Naive thymus-derived CD8-positive, alpha-beta T cell (primary cell): Measurements from ENCODE around the gene GRK5. TPM values are rescaled to one million over a fixed set of nuclear protein-coding genes. Genes with fewer than 3 reads are reported as not detected.

Experiments
- ATAC-seq, 2 donors: fragments of 150-1000 bp; cut with Tn5 transposase in 1 of 2; sonication (Bioruptor Pico), chemical (Tn5 transposase) in 1 of 2; 1 replicate in 1 of 2; 2 replicates in 1 of 2; pipeline ENCODE4 v1.10.0; 2021; ENCODE audit warnings: mild to moderate bottlenecking in 2 of 2, moderate library complexity in 2 of 2
- POLR2A ChIA-PET: fragments of 350-600 bp; sonication (Branson Sonifier 250); formaldehyde crosslinking; loops from one replicate; lab custom pipeline; 2021; ENCODE audit warnings: antibody characterized with exemption; lab: Charles Lee
- DNase-seq, 10 donors: peaks; one replicate each; pipeline versions ENCODE4 v3.0.0 to v3.0.0-alpha.2; 2020 to 2022
- H3K27ac Mint-ChIP-seq, 10 donors: one replicate each; pipeline ENCODE4 v1.8.0; 2020 to 2022; ENCODE audit warnings: mild to moderate bottlenecking in 10 of 10, mixed read lengths in 10 of 10, moderate library complexity in 4 of 10, inconsistent platforms in 1 of 10
- H3K27me3 Mint-ChIP-seq, 5 donors: one replicate each; pipeline ENCODE4 v1.8.0; 2021 to 2022; ENCODE audit warnings: mixed read lengths in 5 of 5
- H3K36me3 Mint-ChIP-seq, 3 donors: one replicate each; pipeline ENCODE4 v1.8.0; 2020 to 2022; ENCODE audit warnings: mixed read lengths in 3 of 3, mild to moderate bottlenecking in 2 of 3, inconsistent platforms in 1 of 3
- H3K4me1 Mint-ChIP-seq, 4 donors: one replicate each; pipeline ENCODE4 v1.8.0; 2021 to 2022; ENCODE audit warnings: mixed read lengths in 4 of 4
- H3K4me3 Mint-ChIP-seq, 10 donors: one replicate each; pipeline ENCODE4 v1.8.0; 2020 to 2022; ENCODE audit warnings: mild to moderate bottlenecking in 10 of 10, mixed read lengths in 10 of 10, moderate library complexity in 6 of 10, inconsistent platforms in 1 of 10
- H3K9me3 Mint-ChIP-seq, 9 donors: one replicate each; pipeline ENCODE4 v1.8.0; 2020 to 2022; ENCODE audit warnings: mixed read lengths in 9 of 9, mild to moderate bottlenecking in 3 of 9, inconsistent platforms in 1 of 9, moderate library complexity in 1 of 9
- polyA plus RNA-seq, 3 donors: library from polyadenylated mRNA; unstranded; fragments of 300-500 nt; fragmentation: Illumina TruSeq; gene quantifications; one replicate each; pipeline ENCODE4 v1.2.3, GENCODE V29; 2021
- total RNA-seq, 8 experiments: library from RNA in 2 of 8; stranded (reverse) in 2 of 8; gene quantifications; one replicate each; pipeline ENCODE4 v1.2.3 and lab custom pipeline; 2021 to 2026

The GRK5 gene
- total and polyA plus RNA-seq, 5 experiments from 2014 or later = 4.4 to 23.2 (median 11.0) TPM

DNA sequence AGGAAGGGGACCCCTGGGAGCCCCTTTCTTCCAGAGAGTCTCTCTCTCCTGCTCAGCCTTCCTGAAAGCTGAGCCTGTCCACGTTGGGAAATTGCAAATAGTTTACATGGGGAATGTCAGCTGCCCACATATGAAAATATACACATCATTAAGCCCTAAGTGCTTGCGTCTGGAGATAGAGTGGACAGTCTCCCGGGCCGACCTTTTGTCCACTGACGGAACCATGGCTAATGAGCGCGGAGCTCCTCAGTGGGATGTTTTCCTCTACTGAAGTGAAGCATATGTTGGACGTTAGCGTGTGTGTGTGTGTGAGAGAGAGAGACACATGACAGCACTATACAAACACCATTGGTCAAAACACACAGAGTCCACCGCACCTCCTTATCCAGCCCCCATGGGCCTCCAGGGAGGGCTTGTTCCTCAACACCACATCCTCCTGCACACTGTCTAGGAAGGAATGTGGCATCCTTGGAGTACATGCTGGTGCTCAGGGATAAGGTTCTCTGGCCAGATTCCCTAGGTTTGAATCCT is 206.8 kb downstream of the GRK5 start:
- H3K4me3 Mint-ChIP-seq = no peak overlapping the region
- no peak for DNase-seq
- H3K4me1 Mint-ChIP-seq = peaks cover 0 to 3% (median 2%) of the 10 kb centered on the region in 4 donors
- POLR2A ChIA-PET = no interaction called here
- H3K27ac Mint-ChIP-seq = peak overlapping the region in 1 of 10 donors; percentile 13
- H3K9me3 Mint-ChIP-seq = no peaks in the 10 kb centered on the region
- H3K27me3 Mint-ChIP-seq = no peaks in the 10 kb centered on the region
- ATAC-seq = no peak
- peaks cover 0 to 3% (median 2%) of the 10 kb centered on the region in 3 donors for H3K36me3 Mint-ChIP-seq

DNA sequence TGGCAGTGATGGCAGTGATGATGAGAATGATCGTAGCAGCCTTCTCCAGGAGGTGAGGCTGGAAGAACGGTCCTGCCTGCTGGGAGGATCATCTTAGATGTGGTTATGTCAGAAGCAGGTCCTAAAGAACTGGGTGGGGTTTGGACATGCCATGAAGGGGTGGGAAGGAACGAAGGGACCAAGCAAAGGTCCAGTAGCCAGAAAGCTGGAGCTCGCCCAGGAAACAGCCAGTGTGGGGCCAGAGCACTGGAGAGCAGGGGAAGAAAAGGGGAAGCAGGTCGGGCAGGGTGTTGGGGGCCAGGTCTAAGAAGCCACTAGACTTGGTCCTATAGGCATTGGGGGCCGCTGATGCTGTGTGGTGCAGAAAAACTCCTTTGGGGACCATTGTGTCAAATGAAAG is 207.8 kb downstream of the GRK5 start:
- H3K27me3 Mint-ChIP-seq = no peaks in the 10 kb centered on the region
- no peaks in the 10 kb centered on the region for H3K9me3 Mint-ChIP-seq
- DNase-seq (no peak), ATAC-seq (no peak)
- H3K4me3 Mint-ChIP-seq = no peak overlapping the region
- POLR2A ChIA-PET = no interaction called here
- H3K27ac Mint-ChIP-seq = peak overlapping the region in 3 of 10 donors; percentile 7 to 52 (median 13)
- H3K36me3 Mint-ChIP-seq = peaks cover 0 to 3% (median 2%) of the 10 kb centered on the region in 3 donors
- peaks cover 0 to 3% (median 2%) of the 10 kb centered on the region in 4 donors for H3K4me1 Mint-ChIP-seq

DNA sequence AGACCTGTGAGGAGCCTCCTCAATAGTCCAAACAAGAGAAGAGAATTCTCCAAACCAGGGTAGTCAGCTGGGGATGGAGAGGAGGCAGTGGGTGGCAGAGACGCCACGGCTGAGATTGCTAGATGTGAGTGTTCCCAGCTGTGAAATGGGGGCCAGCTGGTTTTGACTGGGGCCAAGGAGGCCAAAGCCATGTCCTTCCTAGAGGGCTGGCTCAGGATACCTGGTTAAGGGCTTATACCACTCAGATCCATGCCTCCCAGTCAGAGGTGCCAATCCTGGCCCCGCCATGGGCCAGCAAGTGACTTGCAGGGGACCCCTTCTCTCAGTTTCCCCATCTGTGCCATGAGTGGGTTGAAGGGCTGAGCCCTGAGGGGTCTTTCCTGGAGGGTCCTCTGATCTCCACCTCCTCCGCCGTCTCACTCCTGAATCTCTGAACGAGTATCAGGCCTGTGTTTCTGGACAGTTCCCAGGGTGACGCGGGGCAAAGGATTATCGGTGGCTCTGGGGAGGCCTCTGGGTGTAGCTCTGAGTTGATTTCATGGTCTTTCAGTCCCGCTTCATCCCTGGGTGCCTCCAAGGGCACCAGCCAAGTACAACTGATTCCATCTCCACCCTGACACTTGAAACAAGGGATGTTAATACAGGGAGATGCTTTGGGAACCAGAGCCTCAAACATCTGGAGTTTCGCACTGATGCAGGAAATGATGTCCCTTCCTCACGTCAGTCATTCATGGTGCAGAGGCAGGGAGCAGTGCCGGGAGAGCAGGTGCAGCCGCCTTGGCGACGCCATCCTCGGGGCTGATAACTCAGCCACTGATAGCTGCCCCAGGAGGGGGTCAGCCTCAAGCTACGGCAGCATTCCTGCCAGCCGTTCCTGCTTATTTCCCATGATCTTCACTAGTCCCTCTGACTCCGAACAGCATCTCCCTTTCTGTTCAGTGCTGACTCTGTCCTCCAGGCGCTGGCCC is 208.4 kb downstream of the GRK5 start:
- Mint-ChIP-seq H3K4me1 (peaks cover 0 to 3% (median 2%) of the 10 kb centered on the region in 4 donors), H3K9me3 (no peaks in the 10 kb centered on the region), H3K4me3 (no peak overlapping the region), H3K27me3 (no peaks in the 10 kb centered on the region), H3K36me3 (peaks cover 0 to 5% (median 2%) of the 10 kb centered on the region in 3 donors), H3K27ac (peak overlapping the region in 1 of 10 donors; percentile 72)
- DNase-seq (no peak), ATAC-seq (no peak)
- POLR2A ChIA-PET = no interaction called here

DNA sequence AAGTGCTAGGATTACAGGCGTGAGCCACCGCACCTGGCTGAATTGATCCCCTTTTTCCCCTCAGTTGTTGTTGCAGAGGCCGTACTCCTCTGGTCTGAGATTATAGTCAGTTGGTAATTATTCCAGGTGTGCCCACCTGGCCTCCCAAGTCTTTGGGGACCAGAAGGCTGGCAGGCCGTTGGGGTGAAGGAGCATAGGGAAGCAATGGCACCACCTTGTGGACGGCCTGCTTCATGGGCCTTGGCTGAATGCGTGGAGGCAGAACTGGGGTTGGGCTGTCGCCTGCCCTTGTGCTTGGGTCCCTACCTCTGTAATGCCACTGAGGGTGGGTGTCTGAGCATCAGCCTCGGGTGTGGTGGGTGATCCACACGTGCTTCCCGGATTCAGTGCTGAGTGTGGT is 209.5 kb downstream of the GRK5 start:
- peaks cover 0 to 3% (median 0%) of the 10 kb centered on the region in 3 donors for H3K36me3 Mint-ChIP-seq
- H3K9me3 Mint-ChIP-seq = no peaks in the 10 kb centered on the region
- ATAC-seq (peak; percentile 79 to 93), DNase-seq (peak; percentile 50 to 82 (median 63))
- no peak overlapping the region for H3K27ac Mint-ChIP-seq
- H3K27me3 Mint-ChIP-seq = no peaks in the 10 kb centered on the region
- no peak overlapping the region for H3K4me3 Mint-ChIP-seq
- POLR2A ChIA-PET = no interaction called here
- H3K4me1 Mint-ChIP-seq = peaks cover 0 to 3% (median 2%) of the 10 kb centered on the region in 4 donors

DNA sequence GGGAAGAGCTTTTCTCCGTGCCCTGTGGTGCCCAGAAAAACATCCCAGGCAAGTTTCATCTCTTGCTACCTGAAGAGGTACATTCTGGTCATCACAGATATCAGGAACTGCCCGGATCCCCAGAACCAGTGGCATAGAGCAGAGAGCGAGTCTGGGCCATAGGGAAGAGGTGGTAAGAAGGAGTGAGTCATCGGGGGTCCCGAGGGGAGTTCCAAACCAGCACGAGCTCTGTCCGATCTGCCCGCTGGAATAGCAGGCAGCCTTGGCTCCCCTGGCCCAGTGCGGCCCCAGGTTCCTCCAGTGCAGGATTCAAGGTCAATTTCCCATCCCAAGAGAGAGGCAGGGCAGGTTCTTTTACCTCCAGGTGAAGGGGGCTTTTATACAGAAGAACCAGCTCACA is 210.5 kb downstream of the GRK5 start:
- H3K4me1 Mint-ChIP-seq = peaks cover 0 to 3% (median 2%) of the 10 kb centered on the region in 4 donors
- ATAC-seq (no peak), DNase-seq (no peak)
- no peak overlapping the region for H3K4me3 Mint-ChIP-seq
- H3K27me3 Mint-ChIP-seq = no peaks in the 10 kb centered on the region
- H3K9me3 Mint-ChIP-seq = no peaks in the 10 kb centered on the region
- peak overlapping the region in 1 of 10 donors; percentile 86 for H3K27ac Mint-ChIP-seq
- POLR2A ChIA-PET = interaction anchor here (1.1 to 1.6 kb wide), 2 partner anchors 10 to 211 kb away, joined by 3 to 8 read pairs; partner anchors contain the start of gene GRK5
- H3K36me3 Mint-ChIP-seq = peaks cover 0 to 3% (median 0%) of the 10 kb centered on the region in 3 donors

DNA sequence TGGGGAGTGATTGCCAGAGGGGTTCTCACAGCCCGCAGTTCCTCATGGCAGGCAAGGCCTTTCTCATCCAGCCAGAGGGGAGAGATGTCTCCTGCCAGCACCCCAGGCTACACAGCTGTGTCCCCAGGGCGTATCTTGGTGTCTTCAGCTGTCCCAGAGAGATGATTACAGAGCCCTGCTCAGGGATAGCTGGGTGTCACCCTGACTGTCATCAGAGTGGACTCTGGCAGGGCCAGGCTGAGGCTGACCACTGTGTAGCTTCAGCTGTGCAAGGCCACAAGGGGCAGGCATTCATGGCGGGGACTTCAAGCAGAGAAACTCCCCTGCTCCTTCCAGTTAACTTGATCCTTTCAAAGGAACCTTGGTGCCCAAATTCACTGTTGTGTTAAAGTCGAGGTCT is 211.0 kb downstream of the GRK5 start:
- H3K36me3 Mint-ChIP-seq = peaks cover 0 to 5% (median 0%) of the 10 kb centered on the region in 3 donors
- no peak overlapping the region for H3K27ac Mint-ChIP-seq
- H3K4me1 Mint-ChIP-seq = peaks cover 0 to 3% (median 2%) of the 10 kb centered on the region in 4 donors
- POLR2A ChIA-PET = interaction anchor here (1.1 to 1.6 kb wide), 2 partner anchors 11 to 212 kb away, joined by 3 to 8 read pairs; partner anchors contain the start of gene GRK5
- H3K27me3 Mint-ChIP-seq = no peaks in the 10 kb centered on the region
- H3K9me3 Mint-ChIP-seq = no peaks in the 10 kb centered on the region
- no peak for DNase-seq
- H3K4me3 Mint-ChIP-seq = no peak overlapping the region
- ATAC-seq = no peak

DNA sequence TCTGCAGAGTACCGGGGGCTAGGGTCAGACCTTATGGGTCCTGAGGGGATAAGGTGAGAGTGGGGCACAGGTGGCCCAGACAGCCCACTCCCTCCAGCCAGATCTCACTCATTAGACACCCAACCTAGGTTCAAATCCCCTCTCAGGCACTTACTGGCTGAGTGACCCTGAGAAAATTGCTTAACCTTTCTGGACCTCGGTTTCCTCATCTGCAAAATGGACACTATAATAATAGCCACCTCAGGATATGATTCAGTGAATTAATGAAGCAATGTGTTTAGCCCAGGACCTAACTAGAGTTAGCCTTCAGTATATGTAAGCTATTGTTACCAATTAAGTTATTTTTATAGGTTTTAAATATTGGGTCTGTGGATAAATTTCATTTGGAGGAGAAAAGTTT is 212.6 kb downstream of the GRK5 start:
- Mint-ChIP-seq H3K4me1 (peaks cover 0 to 5% (median 2%) of the 10 kb centered on the region in 4 donors), H3K27ac (no peak overlapping the region), H3K36me3 (peaks cover 0 to 8% (median 5%) of the 10 kb centered on the region in 3 donors), H3K9me3 (no peaks in the 10 kb centered on the region), H3K4me3 (no peak overlapping the region), H3K27me3 (no peaks in the 10 kb centered on the region)
- DNase-seq = no peak
- no peak for ATAC-seq
- POLR2A ChIA-PET = interaction anchor here (1.0 kb wide), 1 partner anchor 221 kb away, joined by 3 read pairs; no protein-coding TSS in a partner anchor

DNA sequence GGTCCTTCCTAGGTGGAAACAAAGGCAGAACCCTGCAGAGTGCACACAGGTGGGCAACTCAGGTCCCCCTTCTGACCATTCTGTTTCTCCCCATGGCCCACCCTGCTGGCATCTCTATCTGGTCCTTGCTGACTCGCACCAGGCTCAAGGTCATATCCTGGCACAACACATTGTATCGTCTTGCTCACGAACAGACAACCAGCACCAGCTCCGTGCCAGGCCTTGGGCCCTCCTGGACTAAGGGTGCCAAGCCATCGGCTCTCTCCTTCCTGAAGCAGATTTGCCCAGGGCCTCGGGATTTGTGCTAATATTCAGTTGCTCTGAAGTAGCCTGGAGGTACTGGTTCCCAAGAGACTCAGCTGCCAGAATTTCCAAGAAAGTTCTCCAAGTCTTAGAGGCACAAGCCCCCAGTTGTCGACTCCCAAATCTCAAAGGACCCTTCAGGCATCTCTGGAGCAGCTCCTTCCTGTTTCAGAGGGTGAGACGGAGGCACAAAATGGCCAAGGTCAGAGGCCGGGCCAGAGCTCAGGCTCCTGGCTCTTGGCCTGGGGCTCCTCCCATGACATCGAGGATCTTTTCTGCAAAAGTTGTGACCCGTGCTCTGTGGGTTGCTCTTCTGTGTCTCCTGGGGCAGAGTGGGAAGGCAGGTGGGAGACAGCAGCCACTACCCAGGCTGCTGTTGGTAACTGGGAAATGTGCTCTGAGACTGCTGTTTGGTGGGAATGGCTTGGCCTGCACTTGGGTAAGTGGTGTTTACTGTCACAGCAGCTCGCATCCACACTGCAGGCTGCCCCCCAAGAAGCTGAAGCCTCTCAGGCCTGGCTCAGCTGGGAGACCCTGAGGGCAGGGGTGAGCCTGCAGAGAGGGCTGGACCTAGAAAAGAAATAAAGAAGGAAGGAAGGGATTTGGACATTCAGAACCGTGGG is 213.8 kb downstream of the GRK5 start:
- Mint-ChIP-seq H3K27me3 (no peaks in the 10 kb centered on the region), H3K27ac (peak overlapping the region in 3 of 10 donors; percentile 7 to 51 (median 27)), H3K36me3 (peaks cover 0 to 12% (median 9%) of the 10 kb centered on the region in 3 donors), H3K4me3 (no peak overlapping the region), H3K9me3 (no peaks in the 10 kb centered on the region), H3K4me1 (peaks cover 0 to 3% (median under 1%) of the 10 kb centered on the region in 4 donors)
- POLR2A ChIA-PET = no interaction called here
- ATAC-seq (no peak), DNase-seq (no peak)

DNA sequence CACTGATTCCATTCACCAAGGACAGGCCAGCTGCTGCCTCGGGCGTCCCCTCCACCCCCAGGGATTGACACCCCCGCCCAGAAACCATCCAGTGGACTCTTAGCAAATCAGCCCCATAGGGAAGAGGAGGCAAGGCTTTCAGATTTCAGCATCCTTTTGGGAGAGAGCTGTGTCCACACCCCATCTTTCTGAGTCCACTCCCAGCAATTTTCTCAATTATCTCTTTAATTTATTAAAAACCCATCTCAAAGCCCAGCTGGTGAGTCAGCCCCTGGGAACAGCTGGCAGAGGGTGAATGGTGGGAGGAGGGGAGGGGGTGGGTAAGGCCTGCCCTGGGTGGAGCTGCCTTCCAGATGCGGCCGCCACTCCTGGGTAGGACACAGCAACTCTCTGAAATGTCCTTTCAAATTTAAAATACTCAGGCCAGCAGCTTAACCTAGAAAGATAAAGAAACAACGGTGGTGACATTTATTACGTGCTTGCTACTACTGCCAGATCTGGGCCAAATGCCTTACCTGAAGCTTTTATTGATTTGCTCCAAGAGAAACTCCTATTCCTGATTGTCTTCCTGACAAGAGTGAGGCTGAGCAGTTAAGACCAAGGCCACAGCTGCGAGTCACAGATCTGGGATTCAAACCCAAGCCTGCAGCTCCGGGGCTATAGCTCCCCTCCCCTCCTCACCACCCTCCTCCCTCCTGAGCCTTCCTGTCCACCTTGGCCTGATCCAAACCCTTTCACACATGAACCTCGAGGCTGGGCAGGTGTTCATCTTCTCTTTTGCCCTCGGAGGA is 214.7 kb downstream of the GRK5 start:
- no peaks in the 10 kb centered on the region for H3K9me3 Mint-ChIP-seq
- no peak for DNase-seq
- H3K36me3 Mint-ChIP-seq = peaks cover 0 to 12% (median 9%) of the 10 kb centered on the region in 3 donors
- ATAC-seq = no peak
- no peak overlapping the region for H3K4me3 Mint-ChIP-seq
- no peaks in the 10 kb centered on the region for H3K27me3 Mint-ChIP-seq
- POLR2A ChIA-PET = no interaction called here
- peak overlapping the region in 3 of 10 donors; percentile 20 to 51 (median 43) for H3K27ac Mint-ChIP-seq
- H3K4me1 Mint-ChIP-seq = peaks cover 0 to 3% (median 0%) of the 10 kb centered on the region in 4 donors

DNA sequence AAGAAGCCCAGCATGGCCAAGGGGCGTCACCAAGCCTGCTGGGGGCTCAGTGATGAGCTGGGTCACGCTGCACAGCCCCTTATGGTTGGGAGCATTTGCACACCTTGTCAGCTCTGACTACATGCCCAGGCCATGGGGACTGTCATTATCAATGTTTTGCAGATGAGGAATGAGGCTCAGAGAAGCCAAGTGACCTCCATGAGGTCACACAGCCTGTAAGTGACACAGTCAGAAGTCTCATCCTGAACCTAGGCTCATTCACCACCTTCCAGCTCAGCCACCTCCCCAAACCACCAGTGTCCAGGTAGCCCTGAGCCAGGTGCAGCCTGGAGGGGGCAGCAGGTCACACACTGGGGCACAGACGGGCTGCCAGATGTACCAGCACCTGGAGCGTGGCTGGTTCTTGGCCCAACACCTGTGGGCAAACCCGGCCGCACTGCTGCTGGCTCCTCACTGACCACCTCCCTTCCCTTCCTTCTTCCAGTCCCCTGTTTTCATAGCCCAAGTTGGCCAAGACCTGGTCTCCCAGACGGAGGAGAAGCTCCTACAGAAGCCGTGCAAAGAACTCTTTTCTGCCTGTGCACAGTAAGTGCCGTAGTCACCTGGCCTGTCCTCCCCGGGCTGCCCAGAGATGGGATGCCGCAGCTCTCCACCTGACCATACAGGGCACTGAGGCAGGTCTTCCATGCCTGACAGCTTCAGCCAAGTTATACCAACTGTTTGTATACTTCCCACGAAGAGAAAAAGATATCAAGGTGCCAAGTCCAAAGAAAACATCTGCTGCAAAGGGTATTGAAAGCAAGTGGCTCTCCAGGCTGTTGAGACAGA is 215.5 kb downstream of the GRK5 start:
- Mint-ChIP-seq H3K27me3 (no peaks in the 10 kb centered on the region), H3K36me3 (peaks cover 0 to 12% (median 9%) of the 10 kb centered on the region in 3 donors), H3K9me3 (no peaks in the 10 kb centered on the region), H3K27ac (peak overlapping the region in 3 of 10 donors; percentile 20 to 87 (median 32)), H3K4me1 (peaks cover 0 to 3% (median 0%) of the 10 kb centered on the region in 4 donors), H3K4me3 (no peak overlapping the region)
- POLR2A ChIA-PET = no interaction called here
- no peak for DNase-seq
- ATAC-seq = no peak
